HepG2 (cell line): ENCODE results near the gene CLN6. TPM values are rescaled to one million over a fixed set of nuclear protein-coding genes. Genes with fewer than 3 reads are reported as not detected.

Experiments used
- GTF2F1 ChIP-seq: fragments of 150-350 bp; IDR thresholded peaks from 2 replicates; pipeline ENCODE4 v1.6.1; 2014; ENCODE audit warnings: low read length
- HDAC1 ChIP-seq: sonication (generic); formaldehyde crosslinking; IDR thresholded peaks from 2 replicates; pipeline ENCODE4 v1.5.1; 2020; ENCODE audit warnings: mild to moderate bottlenecking, missing genetic modification reagents
- HNRNPH1 ChIP-seq: fragments of 200-400 bp; formaldehyde crosslinking; optimal IDR thresholded peaks from 2 replicates; pipeline ENCODE3; 2017; ENCODE audit warnings: mild to moderate bottlenecking, low read depth, low read length
- HOXA5 ChIP-seq: sonication (generic); formaldehyde crosslinking; IDR thresholded peaks from 2 replicates; pipeline ENCODE4 v1.4.0; 2020; ENCODE audit warnings: missing genetic modification reagents
- IRF9 ChIP-seq: sonication (generic); formaldehyde crosslinking; IDR thresholded peaks from 2 replicates; pipeline ENCODE4 v1.8.0; 2022; ENCODE audit warnings: missing genetic modification reagents, mild to moderate bottlenecking, borderline replicate concordance
- NR2F1 ChIP-seq, 2 experiments: fragments of 450-650 bp in 1 of 2; formaldehyde crosslinking in 1 of 2; IDR thresholded peaks; 2 replicates each; pipeline versions ENCODE4 v1.5.0 to v1.6.1; 2016 to 2020; ENCODE audit warnings: mild to moderate bottlenecking in 1 of 2, missing compliant biosample characterization in 1 of 2, missing genetic modification reagents in 1 of 2, moderate library complexity in 1 of 2
- TFAP4 ChIP-seq: sonication (generic); IDR thresholded peaks from 2 replicates; pipeline ENCODE4 v1.6.1; 2016; ENCODE audit warnings: low read depth, borderline replicate concordance
- YEATS4 ChIP-seq: sonication (generic); formaldehyde crosslinking; IDR thresholded peaks from 2 replicates; pipeline ENCODE4 v1.4.0; 2020; ENCODE audit warnings: missing genetic modification reagents, borderline replicate concordance
- ZBTB10 ChIP-seq: sonication (generic); formaldehyde crosslinking; IDR thresholded peaks from 2 replicates; pipeline ENCODE4 v1.4.0; 2020; ENCODE audit warnings: missing genetic modification reagents, borderline replicate concordance
- ZBTB2 ChIP-seq: sonication (generic); formaldehyde crosslinking; IDR thresholded peaks from 2 replicates; pipeline ENCODE4 v1.8.0; 2022; ENCODE audit warnings: low read depth, missing genetic modification reagents
- ZNF292 ChIP-seq: sonication (generic); formaldehyde crosslinking; IDR thresholded peaks from 2 replicates; pipeline ENCODE4 v1.8.1; 2022; ENCODE audit warnings: mild to moderate bottlenecking, low read depth, missing genetic modification reagents, borderline replicate concordance
- ZNF33A ChIP-seq: sonication (generic); formaldehyde crosslinking; IDR thresholded peaks from 2 replicates; pipeline ENCODE4 v1.5.1; 2020; ENCODE audit warnings: missing genetic modification reagents, mild to moderate bottlenecking, moderate library complexity, borderline replicate concordance
- ZNF512B ChIP-seq: sonication (generic); formaldehyde crosslinking; IDR thresholded peaks from 2 replicates; pipeline ENCODE4 v1.5.1; 2020; ENCODE audit warnings: missing genetic modification reagents, mild to moderate bottlenecking, borderline replicate concordance
- ZNF562 ChIP-seq: sonication (generic); formaldehyde crosslinking; IDR thresholded peaks from 2 replicates; pipeline ENCODE4 v1.8.0; 2022; ENCODE audit warnings: missing genetic modification reagents, borderline replicate concordance
- ZNF800 ChIP-seq: sonication (generic); formaldehyde crosslinking; IDR thresholded peaks from 2 replicates; pipeline ENCODE4 v1.4.0; 2020; ENCODE audit warnings: missing genetic modification reagents
- ZZZ3 ChIP-seq: sonication (generic); formaldehyde crosslinking; IDR thresholded peaks from 2 replicates; pipeline ENCODE4 v1.4.0; 2020; ENCODE audit warnings: missing genetic modification reagents, mild to moderate bottlenecking, borderline replicate concordance
- polyA plus RNA-seq, 8 experiments: library from polyadenylated mRNA; depleted of rRNA in 3 of 8; stranded (reverse) in 7 of 8; unstranded in 1 of 8; fragments of >200 nt; fragmentation: Illumina TruSeq in 4 of 8; extraction: Trizol in 4 of 8; gene quantifications; 2 replicates each; pipeline versions ENCODE4 v1.2.1 to v1.2.3, GENCODE V29; 2011 to 2016; ENCODE audit warnings: low read depth in 4 of 8, missing spikeins in 1 of 8, mixed read lengths in 1 of 8; ENCODE audit not compliant: insufficient read depth in 1 of 8
- total RNA-seq, 5 experiments: library from RNA; depleted of rRNA; stranded (reverse); fragments of >200 nt; fragmentation: Illumina TruSeq; extraction: Trizol; gene quantifications; 2 replicates each; pipeline ENCODE4 v1.2.3, GENCODE V29; 2016; ENCODE audit warnings: low read depth in 1 of 5

The CLN6 gene
- total and polyA plus RNA-seq, 2 of the 13 experiments (the other 11 are each of a cell fraction or from before 2014, with no cell fraction given): 24.9 to 27.1 TPM

GRCh38 chr15:68256675-68257450 is 27.3 kb upstream of the CLN6 start (continued):
- no peak for TF ChIP-seq NR2F1 (CRISPR knock-in tag; IDR thresholded peaks at IDR 0.05)
- TF ChIP-seq ZNF800 (CRISPR knock-in tag): peak; percentile 82
- TF ChIP-seq ZNF512B (CRISPR knock-in tag): no peak
- TF ChIP-seq ZNF562: no peak
- no peak for TF ChIP-seq HNRNPH1
- no peak for TF ChIP-seq HOXA5
- TF ChIP-seq ZZZ3 (CRISPR knock-in tag): no peak
- peak; percentile 69; the same call in 1 of the 2 replicates for TF ChIP-seq IRF9 (CRISPR knock-in tag)
- TF ChIP-seq YEATS4 (CRISPR knock-in tag): no peak; the same call in 1 of the 2 replicates
- TF ChIP-seq ZNF33A (CRISPR knock-in tag): no peak
- TF ChIP-seq GTF2F1: no peak
- TF ChIP-seq ZNF292 (CRISPR knock-in tag): no peak
- TF ChIP-seq TFAP4: no peak
- TF ChIP-seq ZBTB2: no peak
- TF ChIP-seq ZBTB10 (CRISPR knock-in tag): no peak
- TF ChIP-seq HDAC1 (CRISPR knock-in tag): no peak
